ENCODE data around the gene BBX. TPM values are rescaled to one million over a fixed set of nuclear protein-coding genes. Genes with fewer than 3 reads are reported as not detected.

The BBX gene
- total RNA-seq, 1 donor from 2014 or later, result 43.8 TPM

DNA sequence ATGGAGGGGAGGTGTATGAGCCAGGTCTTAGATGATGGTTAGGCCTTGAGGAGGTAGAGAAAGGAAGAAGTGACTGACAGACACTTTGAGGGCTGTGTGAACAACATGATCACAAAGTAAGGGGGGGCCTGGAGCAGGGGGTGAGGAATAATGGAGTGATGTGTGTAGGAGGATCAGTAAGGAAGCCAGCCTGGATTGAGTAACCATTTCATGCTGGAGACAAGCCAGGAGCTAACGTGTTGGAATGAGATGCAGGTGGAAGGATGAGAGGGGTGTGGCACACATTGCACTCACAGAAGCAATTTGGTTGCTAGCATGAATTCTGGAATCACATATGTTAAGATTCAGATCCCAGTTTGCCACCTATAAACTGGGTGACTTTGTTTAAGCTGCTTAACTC lies 65.5 kb downstream of the BBX start:
- intact Hi-C loops (cut with micrococcal nuclease), result no loop called here
- DNase-seq, result no peak
- ATAC-seq, result no peak

DNA sequence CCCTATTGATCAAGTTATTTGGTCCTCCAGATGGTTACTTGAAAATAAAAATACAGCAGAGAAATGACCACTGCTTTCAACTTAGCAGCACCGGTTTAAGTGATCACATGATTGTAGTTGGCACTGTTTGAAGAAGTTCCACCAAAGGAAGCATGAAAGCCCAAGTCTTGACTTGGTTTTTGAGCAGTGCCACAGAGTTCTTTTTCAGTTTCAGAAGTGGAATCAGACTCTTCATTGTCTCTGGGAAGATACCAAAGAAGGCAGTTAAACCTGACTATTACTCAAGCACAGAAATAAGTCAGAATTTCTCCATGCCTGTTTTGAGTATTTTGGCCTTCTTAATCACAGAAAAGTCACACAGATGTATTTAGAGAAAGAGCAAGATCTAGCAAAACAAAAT lies 66.7 kb downstream of the BBX start:
- ATAC-seq (no peak), DNase-seq (no peak)
- intact Hi-C loops (cut with micrococcal nuclease), result no loop called here

DNA sequence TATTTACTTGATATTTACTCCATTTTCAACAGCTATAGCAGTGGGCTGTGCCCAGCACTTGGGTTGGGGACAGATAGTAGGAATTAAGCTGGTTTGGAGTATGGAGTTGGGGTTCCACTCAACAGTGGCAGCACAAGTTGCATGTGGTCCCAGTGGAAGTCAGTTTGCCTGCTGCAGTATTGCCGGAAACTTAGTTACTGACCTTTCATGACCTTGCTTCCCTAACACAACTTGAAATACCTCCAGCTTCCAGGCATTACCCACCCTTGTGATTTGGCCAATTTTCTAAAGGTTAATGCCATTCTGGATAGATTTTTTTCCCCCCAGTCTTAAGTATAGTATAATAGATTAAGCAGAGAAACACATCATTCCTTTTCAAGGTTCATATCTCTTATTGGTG lies 68.0 kb downstream of the BBX start:
- intact Hi-C loops (cut with micrococcal nuclease), result no loop called here
- DNase-seq (no peak), ATAC-seq (no peak)

DNA sequence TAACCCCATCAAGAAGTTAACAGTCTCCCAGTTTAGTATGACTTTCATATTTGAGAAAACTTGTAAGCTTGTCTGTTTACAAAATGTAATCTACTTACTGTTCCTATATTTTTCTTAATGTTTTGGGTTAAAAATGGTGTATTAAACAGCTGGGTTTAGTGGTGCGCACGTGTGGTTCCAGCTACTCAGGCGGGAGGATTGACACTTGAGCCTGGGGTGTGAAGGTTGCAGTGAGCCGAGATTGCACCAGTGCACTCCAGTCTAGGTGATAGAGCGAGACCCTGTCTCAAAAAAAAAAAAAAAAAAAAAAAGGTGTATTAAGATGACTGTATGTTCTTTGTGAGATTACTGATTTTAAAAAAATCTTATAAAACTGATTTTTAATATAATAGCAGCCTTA lies 69.3 kb downstream of the BBX start:
- ATAC-seq (no peak), DNase-seq (no peak)
- intact Hi-C loops (cut with micrococcal nuclease), result no loop called here

DNA sequence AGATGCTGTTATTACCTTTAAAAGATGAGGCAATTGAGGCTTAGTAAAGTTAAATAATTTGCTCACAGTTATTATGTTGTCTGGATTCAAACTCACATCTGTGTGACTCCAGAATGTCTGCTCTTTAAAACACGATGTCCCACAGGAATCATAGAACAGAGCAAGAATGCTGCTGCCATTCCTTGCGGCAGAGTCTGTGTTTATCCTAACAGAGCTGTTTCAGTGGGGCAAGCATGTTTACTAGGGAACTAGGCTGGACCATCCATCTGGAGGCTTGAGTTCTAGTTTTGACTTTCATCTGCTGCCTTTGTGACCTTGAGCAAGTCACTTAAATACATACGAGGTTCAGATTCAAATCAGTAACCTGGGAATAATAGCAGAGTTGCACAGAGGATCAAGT lies 72.1 kb downstream of the BBX start:
- intact Hi-C loops (cut with micrococcal nuclease), result no loop called here
- ATAC-seq (no peak), DNase-seq (no peak)

DNA sequence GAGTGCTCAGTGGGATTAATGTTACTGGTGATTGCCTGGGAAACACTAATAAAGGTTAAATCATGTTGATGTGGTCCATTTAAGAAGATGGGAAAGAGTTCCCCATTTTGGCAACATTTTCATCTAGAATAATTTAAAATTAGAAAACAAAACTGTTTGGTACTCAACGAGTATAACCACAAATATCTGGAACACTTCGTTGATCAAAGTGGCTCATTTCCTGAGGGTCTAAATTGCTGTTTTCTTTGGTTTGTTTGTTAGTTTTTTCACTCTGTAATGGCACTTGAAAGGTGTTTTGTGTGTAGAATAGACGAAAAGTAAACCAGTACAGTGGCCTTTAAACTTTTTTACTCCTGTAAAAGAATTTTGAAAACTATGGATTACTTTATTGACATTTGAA lies 73.9 kb downstream of the BBX start:
- no peak for ATAC-seq
- intact Hi-C loops (cut with micrococcal nuclease), result no loop called here
- no peak for DNase-seq

DNA sequence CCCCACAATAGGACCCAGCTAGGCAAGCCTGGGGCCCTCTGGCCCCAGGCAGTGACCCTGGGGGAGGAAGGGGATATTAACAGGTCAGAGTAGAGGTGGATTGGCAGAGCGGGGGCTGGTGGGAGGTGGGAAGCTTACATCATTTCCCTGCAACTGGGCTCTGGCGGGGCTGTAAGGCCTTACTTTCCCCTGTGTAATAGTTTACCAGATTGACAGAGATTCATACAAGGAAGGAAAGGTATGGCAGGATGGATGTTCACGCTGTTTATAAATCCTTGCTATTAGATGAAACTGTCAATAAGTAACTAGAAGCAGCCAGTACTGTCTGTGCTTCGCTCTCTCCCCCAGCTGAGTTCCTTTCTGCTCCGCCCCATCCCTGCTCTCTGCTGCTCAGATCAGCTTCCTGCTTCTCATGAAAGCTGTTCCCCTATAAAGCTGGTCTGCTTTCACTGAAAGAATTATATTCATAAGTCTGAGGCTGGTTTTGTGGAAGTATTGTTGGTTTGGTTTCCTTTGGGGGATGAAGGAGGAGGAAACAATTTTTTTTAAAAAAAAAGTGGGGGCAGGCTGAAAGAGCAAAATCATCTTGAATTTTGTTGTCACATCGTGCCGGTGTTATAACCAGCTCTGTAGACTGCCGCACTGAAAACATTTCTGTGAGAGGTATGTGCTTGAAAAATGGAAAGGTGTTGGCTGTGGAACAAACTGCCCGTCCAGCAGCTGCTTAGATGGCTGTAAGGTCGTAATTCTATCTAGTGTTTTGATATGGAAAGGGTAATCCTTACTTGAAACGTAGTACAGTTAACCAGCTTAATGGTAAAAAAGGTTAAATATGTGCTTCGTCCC lies 76.4 kb downstream of the BBX start:
- peak; percentile 49 for DNase-seq
- intact Hi-C loops (cut with micrococcal nuclease), result no loop called here
- ATAC-seq, result peak; percentile 89

DNA sequence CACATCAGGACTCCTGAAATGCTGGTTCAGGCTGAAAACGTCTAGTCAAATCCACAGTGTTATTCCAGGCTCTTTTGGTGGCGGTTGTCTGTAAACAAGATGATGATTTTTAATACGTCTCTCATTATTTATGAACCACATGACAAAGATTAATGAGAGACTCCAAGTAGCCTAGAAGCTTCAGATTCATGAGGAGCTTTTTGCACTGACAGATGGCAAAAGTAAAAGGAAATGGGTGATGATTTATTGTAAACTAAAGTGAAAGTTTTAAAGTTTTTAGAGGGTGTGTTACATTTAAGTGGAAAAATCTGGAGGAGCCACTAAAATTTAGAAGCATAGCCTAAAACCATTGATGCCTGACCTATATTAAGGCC lies 77.0 kb downstream of the BBX start:
- DNase-seq, result no peak
- intact Hi-C loops (cut with micrococcal nuclease), result no loop called here
- ATAC-seq, result no peak

DNA sequence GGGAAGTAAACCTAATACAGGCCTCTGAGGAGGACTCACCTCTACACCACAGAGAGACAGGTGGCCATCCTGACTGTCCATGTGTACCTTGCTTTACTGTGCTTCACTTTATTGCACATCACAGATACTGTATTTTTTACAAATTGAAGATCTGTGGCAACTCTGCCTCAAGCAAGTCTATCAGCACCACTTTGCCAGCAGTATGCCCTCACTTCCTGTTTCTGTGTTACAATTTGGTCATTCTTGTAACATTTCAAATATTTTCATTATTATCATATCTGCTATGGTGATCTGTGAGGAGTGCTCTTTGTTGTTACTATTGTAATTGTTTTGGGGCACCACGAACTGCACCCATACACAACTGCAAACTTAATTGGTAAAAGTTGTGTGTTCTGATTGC lies 78.0 kb downstream of the BBX start:
- ATAC-seq (no peak), DNase-seq (no peak)
- intact Hi-C loops (cut with micrococcal nuclease), result no loop called here

DNA sequence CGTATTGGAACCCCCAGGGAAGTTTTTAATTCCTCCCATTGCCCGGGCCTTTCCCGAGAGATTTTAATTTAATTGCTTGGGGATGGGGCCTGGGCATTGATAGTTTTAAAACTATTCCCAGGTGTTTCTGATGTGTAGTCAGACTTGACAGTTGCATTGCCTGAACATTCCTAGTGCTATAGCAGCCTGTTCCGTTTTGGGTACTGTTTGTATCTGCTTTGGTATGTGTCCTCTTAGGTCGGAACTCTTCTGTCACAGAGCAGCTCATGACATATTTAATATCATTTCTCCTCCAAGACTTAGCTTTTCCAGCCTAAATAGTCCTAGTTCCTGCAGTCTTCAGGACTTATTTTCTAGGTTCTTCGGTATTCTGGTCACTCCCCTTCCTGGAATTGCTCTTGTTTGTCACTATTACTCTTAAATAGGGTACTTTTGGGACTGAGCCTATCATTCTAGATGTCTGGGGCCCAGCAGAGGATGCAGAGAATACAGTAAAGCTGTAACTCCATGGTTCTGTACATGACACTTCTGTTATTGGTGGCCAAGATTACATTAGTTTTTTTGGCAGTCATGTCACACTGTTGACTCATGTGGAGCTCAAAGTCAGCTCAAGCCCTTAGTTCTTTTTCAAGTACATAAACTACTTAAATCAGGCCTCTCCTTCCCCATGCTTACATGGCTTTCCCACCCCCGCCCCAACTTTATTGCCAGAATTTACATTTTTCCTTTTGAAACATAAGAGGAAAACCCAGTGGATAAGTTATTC lies 81.5 kb downstream of the BBX start:
- ATAC-seq, result peak; percentile 87
- DNase-seq, result no peak
- intact Hi-C loops (cut with micrococcal nuclease), result no loop called here

DNA sequence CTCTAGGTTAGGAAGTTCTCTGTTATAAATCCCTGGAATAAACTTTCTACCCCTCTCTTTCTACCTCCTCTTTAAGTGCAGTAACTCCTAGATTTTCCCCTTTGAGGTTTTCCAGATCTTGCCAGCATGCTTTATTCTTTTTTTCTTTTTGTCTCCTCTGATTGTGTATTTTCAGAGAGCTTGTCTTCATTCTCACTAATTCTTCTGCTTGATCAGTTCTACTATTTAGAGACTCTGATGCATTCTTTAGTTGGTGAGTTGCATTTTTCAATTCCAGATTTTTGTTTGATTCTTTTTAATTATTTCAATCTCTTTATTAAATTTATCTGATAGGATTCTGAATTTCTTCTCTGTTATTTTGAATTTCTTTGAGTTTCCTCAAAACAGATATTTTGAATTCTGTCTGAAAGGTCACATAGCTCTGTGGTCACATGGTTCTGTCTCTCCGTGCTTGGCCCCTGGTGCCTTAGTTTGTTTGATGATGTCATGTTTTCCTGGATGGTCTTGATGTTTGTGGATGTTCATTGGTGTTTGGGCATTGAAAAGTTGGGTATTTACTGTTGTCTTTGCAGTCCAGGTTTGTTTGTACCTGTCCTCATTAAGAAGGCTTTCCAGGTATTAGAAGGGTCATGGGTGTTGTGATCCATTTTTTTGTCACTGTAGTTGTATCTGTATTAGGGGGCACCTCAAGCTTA lies 89.2 kb downstream of the BBX start:
- no peak for DNase-seq
- intact Hi-C loops (cut with micrococcal nuclease), result no loop called here
- no peak for ATAC-seq

DNA sequence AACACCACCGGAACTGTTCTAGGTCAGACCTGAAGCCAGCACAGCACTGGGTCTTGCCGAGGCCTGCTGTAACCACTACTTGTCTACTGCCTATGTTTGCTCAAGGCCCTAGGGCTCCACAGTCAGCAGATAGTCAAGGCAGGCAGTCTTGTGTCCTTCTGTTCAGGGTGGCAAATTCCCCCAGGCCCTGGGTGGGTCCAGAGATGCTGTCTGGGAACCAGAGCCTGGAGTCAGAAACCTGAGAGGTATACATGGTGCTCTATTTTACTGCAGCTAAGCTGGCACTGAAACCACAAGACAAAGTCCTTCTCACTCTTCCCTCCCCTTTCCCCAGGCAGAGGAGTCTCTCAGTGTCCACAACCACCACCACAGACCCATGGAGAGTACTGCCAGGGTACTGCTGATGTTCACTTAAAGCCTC lies 89.9 kb downstream of the BBX start:
- DNase-seq, result no peak
- intact Hi-C loops (cut with micrococcal nuclease), result no loop called here
- no peak for ATAC-seq

DNA sequence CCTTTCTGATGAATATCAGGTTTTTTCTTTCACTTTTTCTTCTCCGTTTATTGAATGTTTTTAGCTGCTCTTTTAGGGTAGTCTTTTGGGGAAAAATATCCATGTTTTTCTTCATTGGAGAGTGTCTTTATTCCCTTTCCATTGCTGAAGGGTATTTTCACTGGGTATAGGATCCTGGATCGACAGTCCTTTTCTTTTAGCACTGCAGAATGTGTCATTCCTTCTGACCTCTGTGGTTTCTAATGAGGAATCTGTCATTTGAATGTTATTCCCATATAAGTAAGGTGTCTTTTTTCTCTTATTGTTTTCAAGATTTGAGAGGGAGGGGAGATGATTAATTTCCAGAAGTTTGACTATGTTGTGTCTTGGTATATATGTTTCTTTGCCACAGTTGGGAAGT lies 96.8 kb downstream of the BBX start:
- intact Hi-C loops (cut with micrococcal nuclease), result no loop called here
- no peak for DNase-seq
- ATAC-seq, result no peak

DNA sequence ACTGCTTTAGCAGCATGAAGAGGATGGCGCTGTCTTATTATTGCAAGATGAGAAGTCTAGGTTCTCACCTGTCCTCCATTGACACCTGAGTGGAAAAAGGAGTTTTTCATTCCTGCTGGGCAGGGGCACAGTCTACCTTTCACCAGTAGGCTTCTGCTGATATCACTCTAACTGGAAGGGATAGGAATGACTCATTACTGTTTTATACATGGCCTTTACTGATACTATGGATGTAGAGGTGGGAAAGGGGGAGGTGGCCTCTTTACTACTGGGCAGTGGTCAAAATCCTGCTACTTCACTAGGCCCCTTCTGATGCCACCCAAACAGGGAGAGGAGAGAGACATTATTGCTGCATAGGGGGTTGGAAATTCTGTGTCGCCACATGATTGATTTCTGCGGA lies 97.8 kb downstream of the BBX start:
- ATAC-seq (peak; percentile 33), DNase-seq (no peak)
- intact Hi-C loops (cut with micrococcal nuclease), result no loop called here

DNA sequence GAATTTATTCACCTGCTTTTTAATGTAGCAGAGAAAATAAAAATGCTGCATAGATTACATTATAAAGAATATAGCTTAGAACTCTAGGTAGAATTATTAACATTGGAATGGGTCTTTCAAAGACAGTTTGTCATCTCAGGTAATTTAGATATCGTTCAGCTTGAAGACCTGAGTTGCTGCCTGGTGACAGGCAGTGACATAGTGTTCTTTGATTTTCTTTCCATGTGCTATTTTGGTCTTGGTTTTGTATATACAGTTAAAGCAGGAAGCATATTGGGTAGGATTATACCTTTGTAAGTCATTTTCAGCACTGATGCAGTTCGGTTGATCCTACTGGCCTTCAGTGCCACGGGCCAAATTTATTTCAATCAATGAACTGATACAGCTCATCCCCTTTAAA lies 98.7 kb downstream of the BBX start:
- intact Hi-C loops (cut with micrococcal nuclease), result no loop called here
- no peak for DNase-seq
- ATAC-seq, result peak; percentile 60

DNA sequence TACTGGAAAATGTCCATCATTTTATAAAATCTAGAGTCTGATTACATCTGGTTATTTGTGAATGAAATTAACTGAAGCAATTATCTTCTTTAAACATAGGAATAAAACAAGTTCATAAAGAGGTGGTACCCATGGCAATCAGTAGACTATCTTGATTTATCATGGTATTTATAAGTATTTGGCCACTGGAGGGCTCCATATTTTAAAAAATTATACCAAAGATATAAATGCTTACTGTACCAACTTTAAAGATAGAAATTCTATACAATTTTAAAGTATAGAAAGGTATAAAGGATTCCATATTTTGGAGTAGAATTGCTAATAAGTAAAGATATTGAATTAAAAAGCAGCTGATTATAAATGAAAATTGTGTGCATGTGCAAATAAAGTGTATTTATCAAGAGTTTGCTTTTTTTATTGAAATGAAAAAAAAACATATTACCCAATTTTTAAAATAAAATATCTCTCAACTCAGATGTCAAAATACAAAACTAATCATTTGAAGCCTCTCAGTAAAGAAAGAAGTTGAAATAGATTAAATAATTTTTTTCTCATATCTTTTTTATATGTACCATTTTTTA lies 105.3 kb downstream of the BBX start:
- DNase-seq, result no peak
- intact Hi-C loops (cut with micrococcal nuclease), result no loop called here
- ATAC-seq, result no peak

DNA sequence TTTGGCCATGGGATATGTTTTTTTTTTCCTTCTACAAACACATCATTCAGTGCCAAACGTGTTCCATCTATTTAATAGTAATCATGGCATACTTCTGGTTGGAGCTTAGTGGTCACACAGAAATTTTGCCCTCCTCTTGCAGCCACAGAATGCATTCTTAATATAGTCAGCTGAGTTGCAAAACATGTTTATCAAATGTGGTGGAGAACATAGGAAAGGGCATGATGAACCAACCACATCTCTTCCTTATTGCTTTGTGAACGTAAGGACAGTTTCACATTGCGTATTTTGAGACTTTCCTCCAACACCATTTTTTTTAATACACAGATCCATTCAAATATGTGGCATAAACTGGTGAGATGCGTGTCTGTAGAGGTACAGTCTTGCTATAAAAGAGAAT lies 106.8 kb downstream of the BBX start:
- ATAC-seq (no peak), DNase-seq (no peak)
- intact Hi-C loops (cut with micrococcal nuclease), result no loop called here

DNA sequence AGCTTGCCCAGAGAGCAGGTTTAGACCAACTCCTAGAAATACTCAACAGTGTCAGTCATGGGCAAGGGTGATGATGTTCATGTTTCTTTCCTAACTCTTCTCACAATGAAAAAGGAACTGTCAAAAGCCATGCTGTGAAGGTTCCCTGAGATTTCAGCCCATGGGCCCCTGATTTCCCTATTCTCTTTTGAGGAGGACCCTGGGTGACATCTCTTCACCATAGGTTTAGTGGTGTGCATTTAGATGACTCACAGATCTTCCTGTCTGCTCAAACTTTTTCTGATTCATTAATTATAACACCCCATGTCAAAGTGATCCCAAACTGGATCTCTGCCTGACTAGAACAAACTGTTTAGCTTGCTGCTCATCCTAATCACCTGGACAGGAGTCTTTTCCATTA lies 108.0 kb downstream of the BBX start:
- DNase-seq (no peak), ATAC-seq (no peak)
- intact Hi-C loops (cut with micrococcal nuclease), result no loop called here

DNA sequence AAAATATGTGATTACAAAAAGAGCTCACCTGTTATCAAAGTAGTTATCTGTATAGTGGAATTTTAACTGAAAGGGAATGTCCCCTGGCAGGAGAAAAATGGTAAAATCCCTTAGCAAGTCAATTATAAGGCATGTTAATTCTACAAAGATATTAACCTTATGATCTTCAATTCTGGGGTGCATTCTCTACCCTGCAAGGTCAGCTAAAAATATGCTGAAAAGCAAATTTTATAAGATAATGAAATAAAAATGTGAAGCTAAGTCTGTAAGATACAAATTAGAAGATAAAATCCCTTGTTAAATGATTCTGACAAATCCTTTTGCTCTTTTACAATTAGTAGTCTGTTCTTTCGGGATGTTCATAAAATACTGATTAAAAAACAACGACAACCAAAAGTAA lies 109.8 kb downstream of the BBX start:
- ATAC-seq (no peak), DNase-seq (no peak)
- intact Hi-C loops (cut with micrococcal nuclease), result no loop called here

All from left ventricle myocardium superior (tissue), 1 donor.